T-helper 1 cell (primary cell): ENCODE measurements around the gene ARFGAP3.

ENCODE experiments used
- DNase-seq, 5 donors: peaks; one replicate each; pipeline ENCODE4 v3.0.0-alpha.2; 2012 to 2020

Gene ARFGAP3

GRCh38 chr22:42884616-42885375, 27.7 kb upstream of the ARFGAP3 start:
- no peak for DNase-seq

GRCh38 chr22:42883970-42884369, 26.9 kb upstream of the ARFGAP3 start:
- DNase-seq = no peak

GRCh38 chr22:42883121-42883520, 26.0 kb upstream of the ARFGAP3 start:
- no peak for DNase-seq

GRCh38 chr22:42881982-42882656, 25.0 kb upstream of the ARFGAP3 start:
- no peak for DNase-seq

- DNase-seq = no peak
Measured at GRCh38 chr22:42881298-42881697, 24.2 kb upstream of the ARFGAP3 start.

- DNase-seq = no peak
Measured at GRCh38 chr22:42880815-42881214, 23.7 kb upstream of the ARFGAP3 start.

GRCh38 chr22:42879371-42880021, 22.4 kb upstream of the ARFGAP3 start:
- no peak for DNase-seq

- DNase-seq = no peak
Measured at GRCh38 chr22:42878561-42879305, 21.7 kb upstream of the ARFGAP3 start.

- no peak for DNase-seq
Measured at GRCh38 chr22:42877597-42878340, 20.7 kb upstream of the ARFGAP3 start.

- DNase-seq = no peak
Measured at GRCh38 chr22:42877158-42877557, 20.1 kb upstream of the ARFGAP3 start.

GRCh38 chr22:42876041-42876440, 19.0 kb upstream of the ARFGAP3 start:
- DNase-seq = no peak

GRCh38 chr22:42874010-42874409, 16.9 kb upstream of the ARFGAP3 start:
- DNase-seq = no peak

GRCh38 chr22:42873356-42873755, 16.3 kb upstream of the ARFGAP3 start:
- DNase-seq = no peak

- no peak for DNase-seq
Measured at GRCh38 chr22:42872821-42873220, 15.7 kb upstream of the ARFGAP3 start.

GRCh38 chr22:42871146-42872050, 14.3 kb upstream of the ARFGAP3 start:
- no peak for DNase-seq

- no peak for DNase-seq
Measured at GRCh38 chr22:42869888-42870480, 12.9 kb upstream of the ARFGAP3 start.

- no peak for DNase-seq
Measured at GRCh38 chr22:42869463-42869862, 12.4 kb upstream of the ARFGAP3 start.

GRCh38 chr22:42868751-42869251, 11.7 kb upstream of the ARFGAP3 start:
- no peak for DNase-seq

- no peak for DNase-seq
Measured at GRCh38 chr22:42866100-42866499, 9.0 kb upstream of the ARFGAP3 start.

GRCh38 chr22:42865536-42865935, 8.5 kb upstream of the ARFGAP3 start:
- DNase-seq = no peak
